Measurements from ENCODE around the gene CRTAC1. TPM values are rescaled to one million over a fixed set of nuclear protein-coding genes. Genes with fewer than 3 reads are reported as not detected.

Gene CRTAC1
- total RNA-seq, 4 donors from 2014 or later = 4.0 to 8.7 (median 5.0) TPM

- H3K27ac ChIP-seq (replicated peaks in 1 of 4) = no peak overlapping the region
- intact Hi-C loops (cut with DNase I) = no loop called here
- TF ChIP-seq POLR2A (IDR thresholded peaks at IDR 0.05; ENCODE audit: low read depth) = no peak
- no peak for TF ChIP-seq POLR2AphosphoS5 (IDR thresholded peaks at IDR 0.05)
- no peak for TF ChIP-seq EP300 (IDR thresholded peaks at IDR 0.05)
- no peak for TF ChIP-seq CTCF (IDR thresholded peaks at IDR 0.05)
Measured at GRCh38 chr10:97891497-97892167, 138.8 kb downstream of the CRTAC1 start.

GRCh38 chr10:97889461-97890265 is 140.8 kb downstream of the CRTAC1 start:
- Histone ChIP-seq H3K4me3 (no peak overlapping the region), H3K27me3 (peaks cover 0 to 31% (median 0%) of the 10 kb centered on the region in 4 donors), H3K27ac (replicated peaks in 1 of 4) (no peak overlapping the region), H3K9me3 (no peaks in the 10 kb centered on the region), H3K4me1 (peaks cover 0 to 8% (median 0%) of the 10 kb centered on the region in 4 donors), H3K36me3 (no peaks in the 10 kb centered on the region)
- intact Hi-C loops (cut with DNase I) = no loop called here
- no peak for DNase-seq (ENCODE audit: extremely low spot score)
- no peak for TF ChIP-seq POLR2AphosphoS5 (IDR thresholded peaks at IDR 0.05)
- no peak for TF ChIP-seq EP300 (IDR thresholded peaks at IDR 0.05)
- no peak for TF ChIP-seq CTCF (IDR thresholded peaks at IDR 0.05)
- no peak for TF ChIP-seq POLR2A (IDR thresholded peaks at IDR 0.05; ENCODE audit: low read depth)
- WGBS = 49% methylated on average over 10 of the region's 18 CpGs

More at GRCh38 chr10:97891497-97892167, 138.8 kb downstream of the CRTAC1 start:
- DNase-seq (ENCODE audit: extremely low spot score) = no peak
- Histone ChIP-seq H3K36me3 (no peaks in the 10 kb centered on the region), H3K9me3 (no peaks in the 10 kb centered on the region), H3K27me3 (peaks cover 0 to 50% (median 0%) of the 10 kb centered on the region in 4 donors), H3K4me1 (peaks cover 0 to 8% (median 2%) of the 10 kb centered on the region in 4 donors), H3K4me3 (no peak overlapping the region)
- WGBS = 79% methylated on average over 15 of the region's 17 CpGs

- H3K27ac ChIP-seq (replicated peaks in 1 of 4) = no peak overlapping the region
- intact Hi-C loops (cut with DNase I) = no loop called here
- TF ChIP-seq POLR2A (IDR thresholded peaks at IDR 0.05; ENCODE audit: low read depth) (no peak), POLR2AphosphoS5 (IDR thresholded peaks at IDR 0.05) (no peak), EP300 (IDR thresholded peaks at IDR 0.05) (no peak), CTCF (IDR thresholded peaks at IDR 0.05) (no peak)
- H3K27me3 ChIP-seq = peaks cover 0 to 27% (median 0%) of the 10 kb centered on the region in 4 donors
- H3K4me1 ChIP-seq = peaks cover 0 to 8% (median 0%) of the 10 kb centered on the region in 4 donors
- 40% methylated on average over 7 of the region's 12 CpGs for WGBS
- H3K4me3 ChIP-seq = no peak overlapping the region
- no peak for DNase-seq (ENCODE audit: extremely low spot score)
- no peaks in the 10 kb centered on the region for H3K9me3 ChIP-seq
- H3K36me3 ChIP-seq = no peaks in the 10 kb centered on the region
Measured at GRCh38 chr10:97888641-97889262, 141.7 kb downstream of the CRTAC1 start.

- peaks cover 0 to 8% (median 0%) of the 10 kb centered on the region in 4 donors for H3K4me1 ChIP-seq
- H3K27me3 ChIP-seq = peaks cover 0 to 27% (median 0%) of the 10 kb centered on the region in 4 donors
- no peaks in the 10 kb centered on the region for H3K9me3 ChIP-seq
- 94% methylated on average over 7 of the region's 7 CpGs for WGBS
- H3K27ac ChIP-seq (replicated peaks in 1 of 4) = no peak overlapping the region
- H3K4me3 ChIP-seq = no peak overlapping the region
- TF ChIP-seq EP300 (IDR thresholded peaks at IDR 0.05) (no peak), POLR2A (IDR thresholded peaks at IDR 0.05; ENCODE audit: low read depth) (no peak), CTCF (IDR thresholded peaks at IDR 0.05) (no peak), POLR2AphosphoS5 (IDR thresholded peaks at IDR 0.05) (no peak)
- intact Hi-C loops (cut with DNase I) = no loop called here
- H3K36me3 ChIP-seq = no peaks in the 10 kb centered on the region
- DNase-seq (ENCODE audit: extremely low spot score) = no peak
Measured at GRCh38 chr10:97888134-97888533, 142.3 kb downstream of the CRTAC1 start.
